ENCODE data around the gene BEX3. TPM values are rescaled to one million over a fixed set of nuclear protein-coding genes. Genes with fewer than 3 reads are reported as not detected.

The BEX3 gene
- total and polyA plus RNA-seq, 11 donors = 74.4 to 153 (median 114) TPM

DNA sequence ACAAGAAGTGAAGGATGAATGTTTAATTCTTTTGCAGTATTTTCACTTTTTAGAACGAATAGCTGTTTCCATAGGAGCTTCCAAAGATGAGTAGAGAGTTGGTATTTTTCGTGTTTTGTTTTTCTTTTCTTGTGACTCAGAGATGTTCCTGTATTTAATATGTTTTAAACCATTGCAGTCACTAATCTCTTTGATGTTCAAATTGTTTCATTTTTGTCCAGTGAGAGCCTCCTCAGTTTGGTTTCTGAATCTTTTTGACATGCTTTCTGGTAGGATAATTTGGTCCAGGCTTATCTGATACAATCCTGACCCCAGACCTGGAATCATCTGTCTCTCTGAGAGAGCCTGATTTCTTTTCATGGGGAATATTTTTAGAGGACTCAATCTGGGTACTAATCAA lies 41.6 kb downstream of the BEX3 start:
- ATAC-seq (no peak), DNase-seq (no peak)
- H3K36me3 ChIP-seq = no peaks in the 10 kb centered on the region
- H3K9me3 ChIP-seq = no peaks in the 10 kb centered on the region
- WGBS, 4 donors = 48 to 80% (median 63%) methylated on average over 2 of the region's 2 CpGs
- intact Hi-C loops (cut with DNase I) = no loop called here
- no peaks in the 10 kb centered on the region for H3K4me1 ChIP-seq
- TF ChIP-seq, protein P1, sequence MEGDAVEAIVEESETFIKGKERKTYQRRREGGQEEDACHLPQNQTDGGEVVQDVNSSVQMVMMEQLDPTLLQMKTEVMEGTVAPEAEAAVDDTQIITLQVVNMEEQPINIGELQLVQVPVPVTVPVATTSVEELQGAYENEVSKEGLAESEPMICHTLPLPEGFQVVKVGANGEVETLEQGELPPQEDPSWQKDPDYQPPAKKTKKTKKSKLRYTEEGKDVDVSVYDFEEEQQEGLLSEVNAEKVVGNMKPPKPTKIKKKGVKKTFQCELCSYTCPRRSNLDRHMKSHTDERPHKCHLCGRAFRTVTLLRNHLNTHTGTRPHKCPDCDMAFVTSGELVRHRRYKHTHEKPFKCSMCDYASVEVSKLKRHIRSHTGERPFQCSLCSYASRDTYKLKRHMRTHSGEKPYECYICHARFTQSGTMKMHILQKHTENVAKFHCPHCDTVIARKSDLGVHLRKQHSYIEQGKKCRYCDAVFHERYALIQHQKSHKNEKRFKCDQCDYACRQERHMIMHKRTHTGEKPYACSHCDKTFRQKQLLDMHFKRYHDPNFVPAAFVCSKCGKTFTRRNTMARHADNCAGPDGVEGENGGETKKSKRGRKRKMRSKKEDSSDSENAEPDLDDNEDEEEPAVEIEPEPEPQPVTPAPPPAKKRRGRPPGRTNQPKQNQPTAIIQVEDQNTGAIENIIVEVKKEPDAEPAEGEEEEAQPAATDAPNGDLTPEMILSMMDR (IDR thresholded peaks at IDR 0.05) = no peak
- no peak for TF ChIP-seq POLR2A (IDR thresholded peaks at IDR 0.05)
- H3K4me3 ChIP-seq = no peak overlapping the region
- peaks cover 0 to 10% (median 0%) of the 10 kb centered on the region in 9 donors for H3K27me3 ChIP-seq
- no peak overlapping the region for H3K27ac ChIP-seq

DNA sequence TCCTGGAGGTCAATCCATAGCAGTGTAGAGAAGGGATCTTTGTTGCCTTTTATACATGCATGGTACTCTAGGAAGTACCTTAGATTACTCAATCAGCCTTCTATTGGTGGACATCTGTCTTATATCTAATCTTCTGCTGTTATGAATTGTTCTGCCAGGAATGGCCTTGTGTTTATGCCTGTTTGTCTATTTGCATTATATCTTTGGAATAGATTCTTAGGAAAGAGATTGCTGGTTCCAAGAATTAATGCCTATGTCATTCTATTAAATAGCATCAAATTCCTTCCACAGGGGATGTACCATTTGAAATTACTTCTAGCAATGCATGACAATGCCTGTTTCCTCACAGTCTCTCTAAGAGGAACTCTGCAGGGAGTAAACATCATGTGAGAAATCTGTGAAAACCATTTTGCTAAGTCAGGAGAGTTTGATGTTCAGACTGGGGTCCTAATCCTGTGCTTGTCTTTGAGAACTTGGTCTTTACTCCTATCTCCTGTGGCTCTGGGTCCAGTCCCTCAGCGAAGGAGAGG lies 42.5 kb downstream of the BEX3 start:
- Histone ChIP-seq H3K36me3 (no peaks in the 10 kb centered on the region), H3K9me3 (no peaks in the 10 kb centered on the region), H3K27me3 (peaks cover 0 to 10% (median 0%) of the 10 kb centered on the region in 9 donors), H3K4me3 (no peak overlapping the region), H3K4me1 (no peaks in the 10 kb centered on the region), H3K27ac (no peak overlapping the region)
- WGBS, 4 donors = 44 to 96% (median 74%) methylated on average over 1 of the region's 1 CpG
- DNase-seq (no peak), ATAC-seq (no peak)
- TF ChIP-seq POLR2A (IDR thresholded peaks at IDR 0.05) = no peak
- TF ChIP-seq, protein P1 (IDR thresholded peaks at IDR 0.05) = no peak
- intact Hi-C loops (cut with DNase I) = no loop called here

DNA sequence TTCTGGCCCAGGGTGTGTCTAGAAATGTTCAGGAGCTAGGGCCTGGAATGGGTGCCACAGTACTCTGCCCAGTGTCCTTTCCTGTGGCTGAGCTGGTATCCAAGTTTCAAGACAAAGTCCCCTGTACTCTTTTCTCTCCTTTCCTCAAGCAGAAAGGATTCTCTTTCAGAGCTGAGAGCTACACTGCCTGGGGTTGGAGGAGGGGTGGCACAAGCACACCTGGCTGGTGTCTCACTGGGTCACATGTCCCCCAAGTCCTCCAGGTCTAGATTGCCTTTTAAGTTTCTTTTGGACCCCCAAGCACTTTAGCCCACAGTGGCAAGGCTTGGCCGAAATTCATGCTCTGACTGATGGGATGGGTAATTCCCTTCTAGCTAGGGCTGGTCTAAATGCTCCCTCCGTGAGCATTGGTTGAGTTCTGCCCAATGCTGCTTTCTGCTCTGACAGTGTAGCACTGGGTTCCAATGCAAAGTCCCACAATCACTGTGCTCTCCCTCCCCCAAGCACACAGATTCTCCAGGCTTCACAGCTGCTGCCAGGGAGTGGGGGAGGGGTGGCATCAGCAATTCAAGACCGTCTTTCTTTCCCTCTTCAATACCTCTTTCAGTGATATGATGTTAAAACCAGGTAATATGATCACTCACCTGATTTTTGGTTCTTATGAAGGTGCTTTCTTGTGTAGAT lies 47.8 kb downstream of the BEX3 start:
- TF ChIP-seq, protein P1 (IDR thresholded peaks at IDR 0.05) = no peak
- TF ChIP-seq POLR2A (IDR thresholded peaks at IDR 0.05) = no peak
- no peaks in the 10 kb centered on the region for H3K4me1 ChIP-seq
- H3K27me3 ChIP-seq = peaks cover 0 to 9% (median 0%) of the 10 kb centered on the region in 9 donors
- 37 to 76% (median 70%) methylated on average over 3 of the region's 3 CpGs for WGBS, 4 donors
- no peak for ATAC-seq
- intact Hi-C loops (cut with DNase I) = no loop called here
- H3K9me3 ChIP-seq = no peaks in the 10 kb centered on the region
- no peak overlapping the region for H3K4me3 ChIP-seq
- no peak overlapping the region for H3K27ac ChIP-seq
- no peaks in the 10 kb centered on the region for H3K36me3 ChIP-seq
- DNase-seq = no peak

Other genes with a start within 250 kb of the BEX3 start
- gene BEX4, start 161.4 kb upstream of the BEX3 start, total RNA-seq = 10 to 100 TPM; 34.8 to 54.5 (median 43.1) TPM
- gene BEX4, start 161.4 kb upstream of the BEX3 start, polyA plus RNA-seq = 10 to 100 TPM; 43.6 to 57.0 TPM
- 10 to 100 TPM; 38.2 to 60.1 (median 52.7) TPM for gene TCEAL8, start 121.4 kb upstream of the BEX3 start, total RNA-seq
- gene TCEAL8, start 121.4 kb upstream of the BEX3 start, polyA plus RNA-seq = 10 to 100 TPM; 47.3 to 47.9 TPM
- under 1 TPM in 4 of 9 donors, not detected in 5; 0.27 to 0.52 (median 0.38) TPM for gene TCEAL5, start 99.8 kb upstream of the BEX3 start, total RNA-seq
- gene TCEAL5, start 99.8 kb upstream of the BEX3 start, polyA plus RNA-seq = under 1 TPM; 0.19 TPM
- 1 to 10 TPM in 6 of 9 donors, under 1 TPM in 2, not detected in 1; 0.35 to 4.9 (median 1.7) TPM for gene BEX2, start 65.5 kb upstream of the BEX3 start, total RNA-seq
- 1 to 10 TPM; 1.1 to 6.6 TPM for gene BEX2, start 65.5 kb upstream of the BEX3 start, polyA plus RNA-seq
- 1 to 10 TPM; 1.5 to 5.8 (median 3.1) TPM for gene TCEAL7, start 46.3 kb upstream of the BEX3 start, total RNA-seq
- gene TCEAL7, start 46.3 kb upstream of the BEX3 start, polyA plus RNA-seq = 1 to 10 TPM; 2.6 to 3.1 TPM
- 10 to 100 TPM; 15.7 to 60.3 (median 27.1) TPM for gene TCEAL9, start 20.0 kb upstream of the BEX3 start, total RNA-seq
- gene TCEAL9, start 20.0 kb upstream of the BEX3 start, polyA plus RNA-seq = 10 to 100 TPM; 56.5 to 59.7 TPM
- under 1 TPM in 4 of 9 donors, not detected in 5; 0.12 to 0.43 (median 0.17) TPM for gene RAB40A, start 143.0 kb downstream of the BEX3 start, total RNA-seq
- under 1 TPM in 1 of 2 donors, not detected in 1; 0.11 TPM for gene RAB40A, start 143.0 kb downstream of the BEX3 start, polyA plus RNA-seq
- 10 to 100 TPM; 50.9 to 75.3 (median 64.8) TPM for gene TCEAL4, start 209.0 kb downstream of the BEX3 start, total RNA-seq
- gene TCEAL4, start 209.0 kb downstream of the BEX3 start, polyA plus RNA-seq = 100 to 1,000 TPM; 105 to 176 TPM
- 10 to 100 TPM; 16.1 to 26.0 (median 20.2) TPM for gene TCEAL3, start 231.4 kb downstream of the BEX3 start, total RNA-seq
- gene TCEAL3, start 231.4 kb downstream of the BEX3 start, polyA plus RNA-seq = 10 to 100 TPM; 30.3 to 37.7 TPM